Kidney epithelial cell (primary cell): ENCODE data around the gene RAD51B. TPM values are rescaled to one million over a fixed set of nuclear protein-coding genes. Genes with fewer than 3 reads are reported as not detected.

ENCODE experiments used
- DNase-seq: peaks from one replicate; pipeline ENCODE4 v3.0.0-alpha.2; 2010; ENCODE audit warnings: low read depth
- H3K27me3 ChIP-seq: 2 replicates; pipeline ENCODE4 v1.6.0; 2011; ENCODE audit warnings: low read length; ENCODE audit not compliant: control insufficient read depth, insufficient read depth
- H3K36me3 ChIP-seq: 2 replicates; pipeline ENCODE4 v1.5.1; 2011; ENCODE audit warnings: low read length; ENCODE audit not compliant: control insufficient read depth, insufficient read depth
- H3K4me3 ChIP-seq: 2 replicates; pipeline ENCODE4 v1.5.1; 2011; ENCODE audit warnings: low read depth, mild to moderate bottlenecking, control low read depth, low read length
- CTCF ChIP-seq: IDR thresholded peaks from 2 replicates; pipeline ENCODE4 v1.5.1; 2011; ENCODE audit warnings: mild to moderate bottlenecking, moderate library complexity, low read length, control low read depth, inconsistent platforms; ENCODE audit not compliant: insufficient read depth, poor library complexity, severe bottlenecking
- total RNA-seq: library from RNA; depleted of rRNA; stranded (reverse); fragments of >200 nt; gene quantifications from 2 replicates; pipeline ENCODE4 v1.2.3, GENCODE V29; 2015

RAD51B gene
- total RNA-seq, 1 donor from 2014 or later, result 9.5 TPM

GRCh38 chr14:68552075-68552474 is 732.5 kb downstream of the RAD51B start:
- H3K4me3 ChIP-seq, result no peak overlapping the region
- no peaks in the 10 kb centered on the region for H3K27me3 ChIP-seq
- no peaks in the 10 kb centered on the region for H3K36me3 ChIP-seq
- DNase-seq, result no peak
- no peak for TF ChIP-seq CTCF

GRCh38 chr14:68552602-68553001 is 733.0 kb downstream of the RAD51B start:
- no peaks in the 10 kb centered on the region for H3K27me3 ChIP-seq
- no peak overlapping the region for H3K4me3 ChIP-seq
- no peak for DNase-seq
- H3K36me3 ChIP-seq, result no peaks in the 10 kb centered on the region
- TF ChIP-seq CTCF, result no peak

- no peak for TF ChIP-seq CTCF
- Histone ChIP-seq H3K4me3 (no peak overlapping the region), H3K36me3 (no peaks in the 10 kb centered on the region), H3K27me3 (no peaks in the 10 kb centered on the region)
- no peak for DNase-seq
Measured at GRCh38 chr14:68553311-68553710, 733.7 kb downstream of the RAD51B start.

GRCh38 chr14:68554231-68554630 is 734.7 kb downstream of the RAD51B start:
- no peaks in the 10 kb centered on the region for H3K36me3 ChIP-seq
- TF ChIP-seq CTCF, result no peak
- H3K4me3 ChIP-seq, result no peak overlapping the region
- no peak for DNase-seq
- no peaks in the 10 kb centered on the region for H3K27me3 ChIP-seq

GRCh38 chr14:68556253-68556652 is 736.7 kb downstream of the RAD51B start:
- no peaks in the 10 kb centered on the region for H3K27me3 ChIP-seq
- TF ChIP-seq CTCF, result no peak
- no peak for DNase-seq
- no peak overlapping the region for H3K4me3 ChIP-seq
- no peaks in the 10 kb centered on the region for H3K36me3 ChIP-seq

GRCh38 chr14:68557648-68558047 is 738.1 kb downstream of the RAD51B start:
- DNase-seq, result no peak
- TF ChIP-seq CTCF, result no peak
- Histone ChIP-seq H3K4me3 (no peak overlapping the region), H3K27me3 (no peaks in the 10 kb centered on the region), H3K36me3 (no peaks in the 10 kb centered on the region)
